ENCODE data around the gene MAPK11.

MAPK11 gene

DNA sequence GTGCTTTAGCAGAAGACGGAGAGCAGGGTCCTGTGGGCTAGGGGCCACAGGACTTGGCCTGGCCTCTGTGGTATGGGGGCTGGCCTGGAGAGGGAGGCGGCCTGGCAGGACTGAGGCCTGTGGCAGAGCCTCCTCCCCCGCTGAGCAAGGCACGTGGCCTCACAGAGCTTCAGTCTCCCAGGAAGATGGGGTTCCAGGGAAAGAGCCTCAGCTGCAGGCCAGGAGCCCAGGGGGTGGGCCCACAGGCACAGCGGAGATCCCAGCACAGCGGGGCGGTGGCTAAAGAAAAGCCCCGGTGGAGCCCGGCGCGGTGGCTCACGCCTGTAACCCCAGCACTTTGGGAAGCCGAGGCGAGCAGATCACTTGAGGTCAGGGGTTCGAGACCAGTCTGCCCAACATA is 10.9 kb downstream of the MAPK11 start:
- DNase-seq = no peak

DNA sequence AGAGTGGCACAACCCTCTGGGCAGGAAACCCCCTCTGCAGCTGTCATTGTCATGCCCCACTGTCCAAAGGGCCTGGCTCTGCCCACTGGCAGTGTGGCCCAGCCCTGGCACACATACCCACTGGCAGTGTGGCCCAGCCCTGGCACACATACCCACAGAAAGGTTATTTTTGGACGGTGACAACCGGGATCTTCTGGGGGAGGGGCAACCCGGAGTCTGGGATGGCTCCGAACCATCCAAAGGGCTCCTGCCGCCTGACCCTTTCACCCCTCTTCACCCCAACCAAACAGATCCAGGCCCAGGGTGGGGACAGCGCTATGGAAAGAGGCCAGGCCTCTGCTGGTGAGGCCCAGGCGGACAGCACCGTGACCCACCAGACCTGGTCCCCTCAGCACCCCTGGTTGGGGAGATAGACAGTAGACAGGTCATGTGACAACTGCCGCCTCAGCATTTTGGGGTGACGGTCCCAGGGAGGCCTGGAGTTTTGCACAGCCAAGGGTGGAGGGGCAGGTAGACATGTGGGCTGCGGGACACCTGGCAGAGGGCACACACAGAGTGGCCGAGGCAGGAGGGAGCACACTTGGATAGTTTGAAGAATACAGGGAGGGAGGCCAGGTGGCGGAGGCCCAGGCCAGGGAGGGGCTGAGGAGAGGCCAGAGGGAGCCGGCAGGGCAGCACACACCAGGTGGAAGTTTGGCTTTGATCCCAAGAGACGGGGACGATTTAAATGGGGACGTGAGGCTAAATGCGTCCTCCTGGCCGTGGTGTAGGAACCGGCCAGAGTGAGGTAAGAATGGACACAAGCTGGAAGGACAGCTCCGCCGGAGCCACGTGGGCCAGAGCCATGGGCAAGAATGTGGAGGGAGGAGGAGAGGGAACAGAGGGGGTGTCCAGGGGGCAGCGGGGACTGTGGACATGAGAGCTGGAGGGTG is 11.6 kb downstream of the MAPK11 start:
- no peak for DNase-seq

DNA sequence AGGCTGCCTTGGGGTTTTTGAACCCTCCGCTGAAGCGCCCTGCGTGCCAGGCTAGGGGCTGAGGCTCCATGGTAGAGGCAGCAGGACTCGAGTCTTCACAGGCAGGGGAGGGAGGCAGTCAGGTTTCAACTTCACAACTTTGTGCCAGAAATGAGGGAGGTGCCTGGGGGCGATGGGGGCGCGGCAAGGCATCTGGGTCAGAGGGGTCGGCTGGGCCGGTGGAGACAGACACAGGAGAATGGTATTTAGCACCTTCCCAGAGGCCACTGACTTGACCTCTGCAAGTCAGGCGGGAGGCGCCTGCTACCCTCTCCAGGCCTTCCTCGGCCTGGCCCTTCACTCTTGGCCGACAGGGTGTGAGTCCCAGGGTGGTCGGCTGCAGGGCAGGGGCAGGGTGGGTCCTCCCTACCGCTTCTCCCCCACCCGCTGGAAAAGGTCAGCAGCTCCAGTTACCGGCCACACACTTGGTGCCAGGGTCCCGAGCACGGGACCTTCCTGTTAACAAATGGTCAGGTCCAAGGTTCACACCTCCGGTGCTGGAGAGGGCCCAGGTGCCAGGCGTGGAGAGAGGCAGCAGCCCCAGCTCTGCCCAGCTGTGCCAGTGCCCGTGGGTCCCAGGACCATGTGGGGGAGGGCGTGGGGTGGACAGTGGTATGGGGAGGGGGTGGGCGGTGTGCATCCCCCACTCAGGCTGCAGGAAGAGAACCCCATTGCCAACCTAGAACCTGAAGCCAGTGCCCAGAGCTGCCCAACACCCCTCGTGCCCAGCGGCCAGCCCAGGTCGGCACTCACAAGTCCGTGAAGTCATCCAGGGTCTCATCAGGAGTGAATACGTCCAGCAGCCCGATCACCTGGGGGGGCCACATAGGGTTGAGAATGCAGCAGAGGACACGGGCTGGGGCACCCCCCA is 12.5 kb downstream of the MAPK11 start:
- no peak for DNase-seq

DNA sequence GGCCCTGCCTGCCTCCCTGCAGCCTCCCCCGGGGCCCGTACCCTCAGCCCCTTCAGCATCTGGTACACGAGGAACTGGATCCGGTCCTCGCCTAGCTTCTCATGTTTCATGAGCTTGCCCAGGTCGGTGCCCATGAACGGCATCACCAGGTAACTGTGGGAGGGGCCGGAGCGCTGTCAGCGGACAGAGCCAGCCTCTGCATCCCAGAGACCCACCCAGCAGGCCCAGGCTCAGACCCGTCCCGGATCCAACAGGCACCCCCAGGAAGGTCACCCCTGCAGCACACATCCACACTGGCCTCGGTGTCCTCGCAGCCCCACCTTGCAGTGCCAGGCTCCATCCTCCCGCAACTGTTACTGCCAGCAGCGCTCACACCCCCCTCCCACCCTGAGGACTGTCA is 13.1 kb downstream of the MAPK11 start:
- no peak for DNase-seq

DNA sequence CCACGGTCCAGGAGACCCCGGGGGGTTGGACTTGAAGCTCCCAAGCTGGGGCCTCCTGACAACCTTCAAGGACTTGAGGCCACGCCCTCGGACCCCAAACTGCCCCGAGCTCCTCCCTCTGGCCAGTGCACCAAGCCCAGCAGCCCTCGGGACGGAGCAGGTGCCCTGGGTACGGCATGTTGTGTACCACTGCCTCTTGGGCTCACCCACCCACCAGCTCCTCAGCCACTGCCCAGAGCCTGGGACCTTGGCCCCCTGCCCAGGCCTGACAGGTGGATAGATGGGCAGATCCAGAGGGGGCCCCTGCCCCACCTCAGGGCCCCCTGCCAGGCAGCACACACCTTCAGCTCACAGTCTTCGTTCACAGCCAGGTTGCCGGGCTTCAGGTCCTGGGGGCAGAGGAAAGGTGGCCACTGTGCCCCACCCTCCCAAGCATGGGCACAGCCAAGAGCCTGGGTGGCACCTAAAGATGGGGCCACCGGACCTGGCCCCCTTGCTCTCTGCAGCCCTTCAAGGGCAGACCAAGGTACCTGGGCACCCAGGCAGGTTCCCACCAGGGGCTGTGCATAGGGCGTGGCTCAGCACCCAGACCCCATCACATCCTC is 13.8 kb downstream of the MAPK11 start:
- no peak for DNase-seq

DNA sequence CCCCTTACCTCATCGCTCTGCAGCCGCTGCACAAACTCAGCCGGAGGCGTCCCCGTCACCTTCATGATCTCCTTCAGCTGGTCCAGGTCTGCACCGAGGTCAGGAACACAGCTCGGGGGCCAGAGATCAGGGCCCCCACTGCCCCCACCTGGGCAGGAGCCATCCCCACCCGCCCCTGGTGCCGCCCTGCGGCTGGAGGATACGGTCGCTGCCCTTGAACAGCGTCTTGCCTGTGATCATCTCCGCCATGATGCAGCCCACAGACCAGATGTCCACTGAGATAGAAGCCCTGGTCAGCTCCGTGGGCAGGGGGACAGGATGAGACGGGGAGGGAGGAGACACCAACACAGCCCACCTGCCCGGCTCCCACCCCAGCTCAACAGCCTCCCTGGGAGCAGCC is 14.6 kb downstream of the MAPK11 start:
- DNase-seq = no peak

DNA sequence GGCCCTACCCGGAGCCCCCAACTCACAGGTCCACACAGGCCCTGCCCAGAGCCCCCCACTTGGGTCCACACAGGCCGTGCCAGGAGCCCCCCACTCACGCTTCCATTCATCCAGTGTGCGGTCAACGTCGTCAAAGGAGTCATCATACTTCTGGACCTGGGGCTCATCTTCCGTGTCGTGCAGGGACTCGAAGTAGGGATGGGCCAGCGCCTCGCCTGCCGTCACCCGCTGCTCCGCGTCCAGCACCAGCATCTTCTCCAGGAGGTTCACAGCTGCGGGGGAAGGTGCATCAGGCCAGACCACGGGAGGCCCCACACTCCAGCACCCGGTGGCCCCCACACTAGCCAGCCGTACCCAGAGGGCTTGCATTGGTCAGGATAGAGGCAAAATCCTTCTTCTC is 15.1 kb downstream of the MAPK11 start:
- DNase-seq = no peak

DNA sequence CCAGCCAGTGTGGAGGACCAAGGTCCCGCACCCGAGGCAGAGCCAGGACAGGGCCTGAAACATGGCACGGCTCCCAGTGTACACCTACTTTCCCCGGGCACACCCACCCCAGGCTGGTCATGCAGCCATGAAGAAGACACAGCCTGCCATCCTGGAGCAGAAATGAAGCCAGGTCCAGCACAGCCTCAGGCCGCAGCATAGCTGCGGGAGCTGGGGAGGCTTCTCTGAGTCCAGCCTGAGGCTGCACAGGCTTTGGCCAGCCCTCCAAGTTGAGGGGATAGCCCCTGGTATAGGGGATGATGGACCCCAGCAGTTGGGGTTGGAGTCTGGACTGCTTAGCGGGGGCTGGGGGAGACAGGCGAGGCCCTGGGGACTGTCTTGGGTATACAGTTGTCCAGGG is 16.2 kb downstream of the MAPK11 start:
- DNase-seq = no peak

DNA sequence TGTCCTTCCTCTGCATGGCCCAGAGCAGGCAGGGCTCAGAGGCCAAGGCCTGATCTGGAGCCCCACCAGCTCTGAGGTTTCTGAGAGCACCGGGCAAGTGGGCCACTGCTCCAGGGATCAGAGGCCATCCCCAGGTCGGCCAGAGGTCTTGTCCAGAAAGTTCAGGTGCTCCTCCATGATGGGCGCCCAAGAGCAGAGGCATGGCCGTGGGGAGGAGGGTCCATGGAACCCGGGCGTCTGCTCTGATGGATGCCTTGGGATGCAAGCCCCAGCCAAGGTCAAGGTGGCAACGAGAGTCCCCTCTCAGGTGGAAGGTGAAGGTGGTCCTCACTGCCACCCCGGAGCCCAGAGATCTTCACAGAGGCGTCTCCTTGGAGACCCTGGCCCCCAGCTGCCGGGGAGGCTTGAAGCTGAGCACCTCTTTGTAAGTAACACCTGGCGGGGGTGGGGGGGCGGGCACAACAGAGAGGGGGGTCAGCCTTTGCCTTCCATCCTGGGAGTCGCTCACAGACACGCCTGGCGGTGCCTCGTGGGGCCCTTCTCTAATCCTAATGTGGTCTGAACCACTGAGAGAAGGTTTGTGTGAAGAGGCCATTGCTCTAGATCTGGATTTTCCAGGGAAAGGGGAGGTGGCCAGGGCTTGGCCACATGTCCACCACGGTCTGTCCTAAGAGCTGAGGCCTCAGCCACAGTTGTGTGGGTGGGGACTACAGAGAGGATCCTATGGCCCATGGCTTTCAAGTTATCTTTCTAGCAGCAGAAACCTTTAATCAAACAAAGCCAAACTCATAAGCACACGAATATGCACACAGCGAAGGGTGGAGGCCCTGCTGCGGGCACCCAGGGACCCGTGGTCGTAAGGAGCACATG is 16.9 kb downstream of the MAPK11 start:
- no peak for DNase-seq

DNA sequence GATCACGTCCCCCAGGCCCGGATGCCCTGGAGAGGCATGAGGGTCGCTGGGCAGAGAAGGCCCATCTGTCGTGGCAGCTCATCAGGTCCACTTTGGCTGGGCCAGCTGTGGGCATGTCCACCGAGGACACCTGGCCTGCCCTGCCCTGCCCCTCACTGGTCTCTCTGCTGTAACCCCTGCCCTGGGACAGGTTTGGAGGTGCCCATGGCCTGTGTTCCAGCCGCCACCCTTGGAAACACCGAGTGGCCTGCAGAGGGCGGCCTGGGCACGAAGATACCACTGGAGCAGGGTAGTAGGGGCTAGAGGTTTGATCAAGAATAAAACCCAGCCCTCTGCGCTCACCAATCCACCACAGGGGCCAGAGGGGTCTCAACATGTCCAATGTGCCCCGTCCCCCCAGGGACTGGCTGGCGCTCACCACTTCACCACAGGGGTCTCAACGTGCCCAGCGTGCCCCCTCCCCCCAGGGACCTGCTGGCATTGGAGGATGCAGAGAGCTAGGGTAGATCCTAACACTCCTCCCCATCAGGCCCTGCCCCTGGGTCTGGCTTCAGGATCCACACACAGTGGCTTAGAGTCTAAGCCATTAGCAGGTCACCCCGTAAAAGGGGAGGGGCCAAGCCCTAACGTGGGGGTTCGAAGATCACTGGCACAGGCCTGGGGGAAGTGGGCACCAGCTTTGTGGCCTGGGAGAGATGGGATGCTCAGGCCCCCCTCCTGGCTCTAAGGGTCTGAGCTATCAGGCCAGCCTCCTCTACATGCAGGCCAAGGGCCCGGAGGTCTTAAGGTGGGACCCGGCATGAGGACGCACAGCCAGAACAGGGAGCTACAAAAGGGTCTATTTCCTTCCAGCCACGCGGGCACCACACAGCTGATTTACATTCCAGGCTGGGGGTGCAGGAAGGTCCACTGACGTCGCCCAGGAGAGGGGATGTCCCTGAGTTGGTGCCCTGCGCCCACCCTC is 17.8 kb downstream of the MAPK11 start:
- DNase-seq = peak; percentile 66

DNA sequence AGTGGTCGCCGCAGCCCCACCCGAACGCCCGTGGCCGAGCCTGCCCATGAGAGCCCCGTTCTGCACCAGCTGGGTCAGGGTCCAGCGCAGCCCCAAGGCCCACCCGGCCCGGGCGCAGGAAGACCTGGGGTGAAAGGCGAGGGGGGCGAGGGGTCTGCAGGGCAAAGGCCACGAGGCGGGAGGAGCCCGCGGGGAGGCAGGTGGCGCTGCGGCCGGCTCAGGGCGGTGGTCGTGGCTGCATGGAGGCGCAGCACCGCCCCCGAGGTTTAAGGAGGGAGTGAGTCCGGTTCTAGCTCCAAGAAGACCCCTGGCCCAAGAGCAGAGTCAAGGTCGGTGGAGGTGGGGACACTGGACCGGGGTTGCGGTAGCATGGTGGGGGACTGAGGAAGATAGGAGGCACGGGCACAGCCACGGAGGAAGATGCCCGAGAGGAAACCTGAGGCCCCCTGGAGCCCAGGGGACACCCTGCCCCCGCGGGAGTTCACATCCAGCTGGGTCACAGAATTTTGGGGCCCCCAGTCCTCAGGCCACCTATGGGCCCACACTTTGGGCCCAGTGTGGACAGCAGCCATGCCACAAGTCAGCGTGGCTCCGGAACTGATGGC is 18.6 kb downstream of the MAPK11 start:
- no peak for DNase-seq

DNA sequence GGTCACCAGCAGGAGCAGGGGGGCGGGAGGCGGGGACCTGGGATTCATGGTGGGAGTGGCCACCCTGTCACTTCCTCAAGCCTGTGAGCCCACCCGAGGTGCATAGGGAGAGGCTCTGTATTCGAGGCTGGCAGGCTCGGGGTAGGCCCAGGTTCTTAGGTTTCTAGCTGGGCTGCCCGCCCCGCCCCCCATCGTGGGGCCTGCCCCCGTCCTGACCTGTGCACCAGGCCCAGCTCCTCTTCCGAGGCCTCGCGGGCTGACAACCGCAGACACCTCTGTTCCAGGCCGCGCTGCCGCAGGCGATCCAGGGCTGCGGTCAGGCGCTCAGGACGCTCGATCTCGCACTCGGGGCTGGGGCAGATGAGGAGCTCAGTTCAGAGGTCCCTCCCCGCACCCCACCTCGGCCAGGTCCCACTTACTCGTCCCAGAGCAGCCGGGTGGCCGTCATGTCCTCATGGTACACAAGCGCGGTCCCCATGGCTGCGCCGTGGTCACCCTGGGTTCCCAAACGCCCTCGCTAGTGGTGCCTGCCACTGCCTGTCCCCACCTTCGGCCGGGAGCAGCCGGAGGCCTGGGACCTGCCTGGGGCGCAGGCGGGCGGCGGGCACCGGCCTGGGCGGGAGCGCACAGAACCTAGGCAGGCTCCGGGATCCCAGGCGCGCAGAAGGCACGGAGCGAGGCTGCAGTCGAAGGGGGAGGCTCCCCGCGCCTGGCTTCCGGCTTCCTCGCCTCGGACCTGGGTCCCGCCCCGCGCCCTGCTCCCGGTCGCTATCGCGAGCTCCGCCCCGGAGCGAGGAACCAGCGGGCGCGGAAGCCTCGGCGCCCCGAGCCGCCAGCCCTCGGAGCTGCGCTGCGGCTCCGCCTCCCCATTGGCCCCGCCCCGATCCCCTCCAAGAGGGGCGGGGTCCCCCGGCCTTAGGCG is 19.4 kb downstream of the MAPK11 start, which contains the start of gene HDAC10:
Gene HDAC10 (minus strand): TSS at position 711 of the 922 bp plus-strand sequence. CDS start 233 bp downstream, at position 478.
- DNase-seq = peak; percentile 73

DNA sequence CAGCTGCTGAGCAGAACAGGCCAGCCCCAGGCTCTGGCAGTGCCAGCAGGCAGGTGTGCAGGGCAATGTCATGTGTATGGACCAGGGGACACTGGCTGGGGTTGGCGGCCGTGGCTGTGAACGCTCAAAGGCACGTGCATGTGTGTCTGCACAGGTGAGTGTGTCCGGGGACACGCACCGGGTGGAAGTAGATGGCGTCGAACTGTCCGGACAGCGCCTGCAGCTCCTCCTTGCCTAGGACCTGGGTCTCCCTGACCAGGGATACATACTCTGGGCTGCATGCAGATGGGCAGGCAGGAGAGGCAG is 20.0 kb downstream of the MAPK11 start:
- no peak for DNase-seq

DNA sequence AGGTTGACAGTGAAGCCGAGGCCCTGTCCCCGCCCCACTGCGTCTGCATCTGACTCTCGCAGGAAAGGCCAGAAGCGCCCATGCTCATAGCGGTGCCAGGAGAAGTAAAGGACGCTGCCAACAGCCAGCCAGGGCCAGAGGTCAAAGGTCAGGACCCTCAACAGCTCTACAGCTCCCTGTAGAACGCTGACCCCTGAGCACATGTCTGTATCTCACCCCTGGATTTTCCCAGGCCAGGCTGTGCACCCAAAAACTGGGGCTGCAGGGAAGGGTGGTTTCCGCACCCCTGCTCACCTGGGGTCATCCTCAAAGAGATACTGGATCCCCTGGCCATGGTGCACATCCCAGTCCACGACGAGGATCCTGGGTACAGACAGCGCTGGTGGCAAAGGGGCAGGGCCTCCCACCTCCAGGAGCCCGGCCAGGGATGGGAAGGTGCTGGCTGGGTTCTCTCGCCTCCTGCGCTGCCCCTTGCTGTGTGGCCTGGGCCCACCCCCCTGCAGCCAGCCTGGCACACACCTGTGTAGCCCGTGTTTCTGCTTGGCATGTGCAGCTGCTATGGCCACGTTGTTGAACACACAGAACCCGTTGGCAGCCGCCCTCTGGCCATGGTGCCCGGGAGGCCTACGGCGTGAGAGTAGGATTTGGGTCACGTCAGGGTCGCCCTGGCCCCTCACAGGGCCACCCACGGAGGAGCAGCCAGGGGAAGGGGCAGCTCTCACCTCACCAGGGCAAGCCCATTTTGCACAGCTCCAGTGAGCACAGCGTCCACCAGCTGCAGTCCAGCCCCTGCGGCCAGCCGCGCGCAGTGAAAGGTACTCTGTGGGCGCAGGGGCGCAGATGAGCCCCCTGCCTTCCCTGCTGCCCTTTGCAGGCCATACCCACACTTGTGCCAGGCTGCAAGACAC is 20.6 kb downstream of the MAPK11 start:
- no peak for DNase-seq

DNA sequence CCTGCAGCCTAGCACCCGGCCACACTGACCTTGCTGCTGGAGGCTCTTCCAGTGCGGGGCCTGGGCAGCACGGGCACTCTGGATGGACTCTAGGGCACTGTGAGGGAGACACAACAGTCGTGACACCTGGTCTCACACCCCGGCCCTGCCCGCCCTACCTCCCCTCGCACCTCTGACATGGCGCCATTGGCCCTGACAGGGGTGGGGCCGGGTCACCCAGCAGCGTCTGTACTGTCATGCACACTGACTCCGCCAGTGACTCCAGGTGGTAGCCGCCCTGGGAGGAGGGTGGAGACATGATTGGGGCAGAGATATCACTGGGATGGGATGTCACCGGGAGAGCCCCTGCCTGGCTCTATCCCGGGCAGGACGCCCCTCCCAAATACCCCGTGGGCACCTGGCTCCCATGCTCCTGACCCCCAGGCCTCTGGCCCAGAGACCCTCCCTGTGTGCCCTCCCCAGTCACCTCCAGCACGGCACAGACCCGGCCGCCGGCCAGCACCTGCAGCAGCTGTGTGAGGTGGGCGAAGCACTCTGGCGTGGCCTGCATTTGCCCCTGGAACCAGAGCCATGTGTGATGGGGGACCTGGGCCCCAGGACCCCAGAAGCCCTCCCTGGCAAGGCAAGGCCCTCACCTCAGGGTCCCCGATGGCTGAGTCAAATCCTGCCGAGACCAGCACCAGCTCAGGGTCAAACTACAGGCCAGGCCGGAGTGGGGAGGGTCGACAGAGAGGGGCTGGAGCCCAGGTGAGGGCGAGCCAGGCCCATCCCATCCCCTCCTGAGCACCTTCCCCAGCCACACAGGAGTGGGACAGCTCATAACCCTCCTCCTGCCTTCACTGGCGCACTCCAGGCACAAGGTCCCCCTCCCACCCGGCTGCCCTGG is 21.7 kb downstream of the MAPK11 start:
- no peak for DNase-seq

DNA sequence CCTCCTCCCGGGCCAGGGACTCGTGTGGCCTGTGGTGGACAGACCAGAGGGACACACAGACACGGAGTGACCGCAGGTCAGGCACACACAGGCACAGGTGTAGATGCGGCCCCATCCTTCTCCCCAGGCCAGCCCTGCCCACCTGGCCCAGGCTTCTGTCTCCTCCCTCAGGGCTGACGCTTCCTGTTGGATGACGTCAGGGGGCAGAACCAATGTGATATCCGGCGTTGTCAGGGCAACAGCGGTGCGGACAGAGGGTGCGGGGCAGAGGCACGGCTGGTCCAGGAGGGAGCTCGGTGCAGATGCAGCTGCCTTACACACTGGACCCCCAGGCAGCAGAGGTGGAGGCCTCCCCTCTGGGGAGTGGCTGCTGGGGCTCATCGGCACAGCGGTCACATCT is 22.4 kb downstream of the MAPK11 start:
- DNase-seq = peak; percentile 62

All from CD4-positive, alpha-beta T cell treated with Interleukin-4 for 4 hours (primary cell).